Measurements from ENCODE around the gene SP3.

- no peak for TF ChIP-seq CTCF (IDR thresholded peaks at IDR 0.05)
- TF ChIP-seq REST (IDR thresholded peaks at IDR 0.05; ENCODE audit: insufficient read depth in 1 of 2, low read depth in 2 of 2, low read length in 1 of 2), result no peak
- no peak for TF ChIP-seq POLR2AphosphoS5 (IDR thresholded peaks at IDR 0.05; ENCODE audit: low read depth, low read length)
These were observed 5.3 kb upstream of the SP3 start for GRCh38 chr2:173970516-173970924.

Data from Panc1 (cell line).